Natural killer cell (primary cell): Measurements from ENCODE around the gene NCBP3. TPM values are rescaled to one million over a fixed set of nuclear protein-coding genes. Genes with fewer than 3 reads are reported as not detected.

Experiments
- ATAC-seq, 3 donors: fragments of 150-1000 bp in 2 of 3; fragments of 200-7000 bp in 1 of 3; cut with Tn5 transposase; 1 replicate in 1 of 3; 2 replicates in 2 of 3; pipeline ENCODE4 v1.10.0; 2021; ENCODE audit warnings: mild to moderate bottlenecking in 2 of 3, moderate library complexity in 2 of 3
- DNase-seq, 2 donors: peaks; one replicate each; pipeline versions ENCODE4 v3.0.0 to v3.0.0-alpha.2; 2013 to 2021; ENCODE audit warnings: mixed read lengths in 1 of 2
- H3K27ac ChIP-seq: one replicate; pipeline ENCODE4 v1.5.1; 2013; ENCODE audit warnings: mild to moderate bottlenecking, low read length
- H3K27me3 ChIP-seq: one replicate; pipeline ENCODE4 v1.6.1; 2013; ENCODE audit warnings: low read length; ENCODE audit not compliant: control insufficient read depth, insufficient read depth
- H3K36me3 ChIP-seq: one replicate; pipeline ENCODE4 v1.6.1; 2013; ENCODE audit warnings: low read length; ENCODE audit not compliant: control insufficient read depth, insufficient read depth
- H3K4me1 ChIP-seq: one replicate; pipeline ENCODE4 v1.6.1; 2013; ENCODE audit warnings: low read length; ENCODE audit not compliant: control insufficient read depth, insufficient read depth
- H3K4me3 ChIP-seq: one replicate; pipeline ENCODE4 v1.5.1; 2013; ENCODE audit warnings: low read length
- H3K9me3 ChIP-seq: one replicate; pipeline ENCODE4 v1.6.1; 2013; ENCODE audit warnings: low read length; ENCODE audit not compliant: control insufficient read depth, insufficient read depth
- H3K27ac Mint-ChIP-seq, 2 donors: one replicate each; pipeline ENCODE4 v1.8.0; 2022; ENCODE audit warnings: mild to moderate bottlenecking in 2 of 2, mixed read lengths in 2 of 2, moderate library complexity in 1 of 2
- H3K27me3 Mint-ChIP-seq, 2 donors: one replicate each; pipeline ENCODE4 v1.8.0; 2022; ENCODE audit warnings: low read depth in 2 of 2, mixed read lengths in 2 of 2
- H3K36me3 Mint-ChIP-seq: one replicate; pipeline ENCODE4 v1.8.0; 2022; ENCODE audit warnings: mixed read lengths
- H3K4me1 Mint-ChIP-seq, 2 donors: one replicate each; pipeline ENCODE4 v1.8.0; 2022; ENCODE audit warnings: mixed read lengths in 2 of 2
- H3K4me3 Mint-ChIP-seq: one replicate; pipeline ENCODE4 v1.8.0; 2022; ENCODE audit warnings: mild to moderate bottlenecking, moderate library complexity, mixed read lengths
- H3K9me3 Mint-ChIP-seq, 2 donors: one replicate each; pipeline ENCODE4 v1.8.0; 2022; ENCODE audit warnings: mixed read lengths in 2 of 2
- WGBS: methylation state at CpG from one replicate; pipeline ENCODE4 v1.1.7; 2013; ENCODE audit warnings: missing lambda C conversion rate; ENCODE audit not compliant: insufficient coverage; 5-methylcytosine and 5-hydroxymethylcytosine counted together
- intact Hi-C: fragments of 100-400 bp; cut with micrococcal nuclease; formaldehyde crosslinking; loops from one replicate; pipeline ENCODE4 v1.14.2; 2022
- total RNA-seq, 4 donors: library from RNA; stranded (reverse); fragments of 120-200 nt in 1 of 4; gene quantifications; one replicate each; pipeline versions ENCODE4 v1.2.3 to v1.2.4, GENCODE V29; 2013 to 2022
- TF ChIP-seq, protein P1 (sequence below): fragments of 200-600 bp; IDR thresholded peaks from one replicate; pipeline ENCODE4 v1.8.0; 2022; ENCODE audit warnings: antibody characterized with exemption

Gene NCBP3
- total RNA-seq, 3 donors from 2014 or later (not counting 1 experiment from before 2014, with no cell fraction given), result 55.9 to 60.7 (median 58.1) TPM

DNA sequence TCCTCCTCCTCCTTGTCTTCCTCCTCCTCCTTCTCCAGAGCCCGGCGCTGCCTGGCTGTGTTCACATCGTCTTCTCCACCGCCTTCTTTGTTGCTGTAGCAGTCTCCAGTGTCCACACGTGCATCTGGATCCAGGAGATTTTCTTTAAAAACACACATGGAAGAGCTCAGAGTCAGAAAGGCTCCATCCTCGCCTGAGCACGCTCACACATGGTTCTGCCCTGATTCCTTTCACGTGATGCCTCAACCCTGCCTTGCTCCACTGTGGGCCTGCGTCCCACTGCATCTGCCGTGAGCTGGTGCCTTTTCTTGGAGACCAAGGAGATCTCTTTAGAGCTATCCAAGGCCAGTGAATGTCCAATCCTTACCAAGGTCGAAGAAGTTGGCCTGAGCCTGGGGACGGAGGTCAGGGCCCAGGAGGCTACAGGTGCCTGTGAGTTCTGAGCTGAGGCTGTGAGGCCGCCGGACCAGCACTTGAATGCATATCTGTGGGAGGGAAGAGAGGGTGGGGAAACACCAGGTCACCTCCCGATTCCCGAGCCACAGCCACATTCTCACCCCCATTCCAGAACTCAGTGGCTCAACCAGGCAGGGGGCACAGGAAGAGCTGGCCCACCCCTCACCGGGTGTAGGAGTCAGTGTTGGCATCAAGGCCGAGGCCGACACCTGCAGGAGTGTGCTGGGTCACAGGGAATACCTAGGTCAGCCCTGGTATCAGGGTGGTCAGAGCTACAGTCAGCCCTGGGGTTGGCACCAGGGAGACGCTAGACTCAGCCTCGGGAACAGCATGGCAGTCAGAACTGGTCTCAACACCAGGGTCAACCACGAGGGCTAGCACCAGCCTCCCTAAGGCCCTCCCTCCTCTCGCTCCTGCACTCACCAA, 84.8 kb downstream of the NCBP3 start:
- peaks cover 55% of the 10 kb centered on the region for H3K4me1 ChIP-seq
- Mint-ChIP-seq H3K4me3 (no peak overlapping the region), H3K9me3 (no peaks in the 10 kb centered on the region), H3K4me1 (peaks cover 37 to 55% of the 10 kb centered on the region in 2 donors), H3K36me3 (no peaks in the 10 kb centered on the region), H3K27me3 (no peaks in the 10 kb centered on the region), H3K27ac (peak overlapping the region in 1 of 2 donors; percentile 64)
- H3K36me3 ChIP-seq, result no peaks in the 10 kb centered on the region
- WGBS, result 93% methylated on average over 21 of the region's 23 CpGs
- H3K4me3 ChIP-seq, result no peak overlapping the region
- DNase-seq (no peak), ATAC-seq (no peak)
- TF ChIP-seq, protein P1, sequence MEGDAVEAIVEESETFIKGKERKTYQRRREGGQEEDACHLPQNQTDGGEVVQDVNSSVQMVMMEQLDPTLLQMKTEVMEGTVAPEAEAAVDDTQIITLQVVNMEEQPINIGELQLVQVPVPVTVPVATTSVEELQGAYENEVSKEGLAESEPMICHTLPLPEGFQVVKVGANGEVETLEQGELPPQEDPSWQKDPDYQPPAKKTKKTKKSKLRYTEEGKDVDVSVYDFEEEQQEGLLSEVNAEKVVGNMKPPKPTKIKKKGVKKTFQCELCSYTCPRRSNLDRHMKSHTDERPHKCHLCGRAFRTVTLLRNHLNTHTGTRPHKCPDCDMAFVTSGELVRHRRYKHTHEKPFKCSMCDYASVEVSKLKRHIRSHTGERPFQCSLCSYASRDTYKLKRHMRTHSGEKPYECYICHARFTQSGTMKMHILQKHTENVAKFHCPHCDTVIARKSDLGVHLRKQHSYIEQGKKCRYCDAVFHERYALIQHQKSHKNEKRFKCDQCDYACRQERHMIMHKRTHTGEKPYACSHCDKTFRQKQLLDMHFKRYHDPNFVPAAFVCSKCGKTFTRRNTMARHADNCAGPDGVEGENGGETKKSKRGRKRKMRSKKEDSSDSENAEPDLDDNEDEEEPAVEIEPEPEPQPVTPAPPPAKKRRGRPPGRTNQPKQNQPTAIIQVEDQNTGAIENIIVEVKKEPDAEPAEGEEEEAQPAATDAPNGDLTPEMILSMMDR, result no peak
- H3K27me3 ChIP-seq, result no peaks in the 10 kb centered on the region
- intact Hi-C loops, result no loop called here
- H3K9me3 ChIP-seq, result no peaks in the 10 kb centered on the region
- no peak overlapping the region for H3K27ac ChIP-seq

DNA sequence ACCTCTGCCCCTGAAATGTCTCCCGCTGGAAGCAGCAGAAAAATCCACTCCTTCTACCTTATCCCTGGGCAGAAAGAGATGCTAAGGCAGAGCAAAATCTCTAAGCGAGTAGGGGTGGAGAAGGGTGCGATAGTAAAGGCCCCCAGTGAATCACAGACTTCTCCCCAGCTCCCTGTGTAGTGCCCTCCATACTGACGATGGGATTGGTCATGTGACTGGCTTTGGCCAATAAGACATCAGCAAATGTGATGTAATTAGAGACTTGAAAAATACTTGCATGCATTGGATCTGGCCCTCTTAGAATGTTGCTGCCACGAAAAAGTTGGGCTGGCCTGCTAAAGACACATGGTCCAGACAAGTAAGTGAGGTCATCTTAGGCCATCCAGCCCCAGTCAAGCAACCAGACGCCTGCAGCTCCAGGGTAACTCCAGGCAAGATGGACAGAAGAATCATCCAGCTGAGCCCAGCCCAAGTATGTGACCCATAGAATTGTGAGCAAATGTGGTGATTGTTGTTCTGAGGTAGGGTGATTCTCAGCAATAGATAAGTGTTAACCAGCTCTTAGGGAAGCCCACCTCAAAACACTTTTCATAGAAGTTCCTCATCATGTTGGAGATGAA, 86.3 kb downstream of the NCBP3 start:
- no peak for ATAC-seq
- Histone ChIP-seq H3K9me3 (no peaks in the 10 kb centered on the region), H3K27me3 (no peaks in the 10 kb centered on the region), H3K27ac (no peak overlapping the region), H3K36me3 (no peaks in the 10 kb centered on the region), H3K4me3 (no peak overlapping the region), H3K4me1 (peaks cover 52% of the 10 kb centered on the region)
- Mint-ChIP-seq H3K4me1 (peaks cover 26 to 47% of the 10 kb centered on the region in 2 donors), H3K9me3 (no peaks in the 10 kb centered on the region), H3K36me3 (no peaks in the 10 kb centered on the region), H3K4me3 (no peak overlapping the region), H3K27ac (peak overlapping the region in 1 of 2 donors; percentile 57), H3K27me3 (no peaks in the 10 kb centered on the region)
- intact Hi-C loops, result no loop called here
- TF ChIP-seq, protein P1, result no peak
- no peak for DNase-seq
- 93% methylated on average over 5 of the region's 6 CpGs for WGBS

DNA sequence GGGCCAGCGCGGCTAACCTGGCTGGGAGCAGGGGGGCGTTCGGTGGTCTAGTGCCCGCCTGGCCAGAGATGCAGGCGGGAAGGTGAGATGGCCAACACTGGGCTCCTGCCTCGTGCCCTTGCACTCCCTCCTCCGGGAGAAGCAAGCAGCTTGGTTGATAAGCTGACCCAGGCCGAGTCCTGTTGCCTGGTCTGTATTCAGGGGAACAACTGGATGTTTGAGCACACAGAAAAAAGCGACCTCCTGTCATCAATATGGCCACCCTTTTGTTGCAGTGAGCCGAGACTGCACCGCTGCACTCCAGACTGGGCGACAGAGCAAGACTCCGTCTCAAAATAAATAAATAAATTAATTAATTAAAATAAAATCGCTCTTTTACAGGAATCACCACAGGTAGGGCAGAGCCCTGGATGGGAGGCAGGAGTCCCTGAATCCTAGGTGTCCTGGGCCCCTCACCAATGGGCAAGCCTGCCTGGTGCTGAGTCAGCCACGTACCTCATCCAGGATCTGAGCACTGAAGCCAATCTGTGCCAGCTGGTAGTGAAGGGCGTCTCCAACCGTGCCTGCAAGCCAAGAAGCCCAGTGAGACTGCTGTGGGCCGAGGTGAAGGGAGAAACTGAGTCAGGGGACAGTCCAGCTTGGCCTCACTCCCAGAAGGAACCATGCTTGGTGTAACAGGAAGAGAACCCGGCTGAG, 90.6 kb downstream of the NCBP3 start:
- Histone ChIP-seq H3K4me3 (no peak overlapping the region), H3K4me1 (peaks cover 35% of the 10 kb centered on the region), H3K36me3 (no peaks in the 10 kb centered on the region), H3K27ac (peak overlapping the region; percentile 64), H3K9me3 (no peaks in the 10 kb centered on the region), H3K27me3 (no peaks in the 10 kb centered on the region)
- no peaks in the 10 kb centered on the region for H3K36me3 Mint-ChIP-seq
- no peaks in the 10 kb centered on the region for H3K9me3 Mint-ChIP-seq
- no peaks in the 10 kb centered on the region for H3K27me3 Mint-ChIP-seq
- H3K4me3 Mint-ChIP-seq, result peak overlapping the region; percentile 53
- WGBS, result 78% methylated on average over 18 of the region's 20 CpGs
- H3K4me1 Mint-ChIP-seq, result peaks cover 7 to 30% of the 10 kb centered on the region in 2 donors
- peak overlapping the region; percentile 71 to 83 for H3K27ac Mint-ChIP-seq
- ATAC-seq (no peak), DNase-seq (no peak)
- TF ChIP-seq, protein P1, result no peak
- intact Hi-C loops, result no loop called here
